Measurements from ENCODE around the gene NUP43.

- TF ChIP-seq CTCF (IDR thresholded peaks at IDR 0.05) (no peak), POLR2A (IDR thresholded peaks at IDR 0.05) (no peak)
These were observed 17.5 kb upstream of the NUP43 start for GRCh38 chr6:149763866-149764265.

Measured in lower leg skin (tissue), 3 donors.